Osteoblast (primary cell): ENCODE data around the gene SMOC1. TPM values are rescaled to one million over a fixed set of nuclear protein-coding genes. Genes with fewer than 3 reads are reported as not detected.

Source experiments
- DNase-seq: peaks from one replicate; pipeline ENCODE4 v3.0.0; 2011; ENCODE audit warnings: low spot score, mixed read lengths; ENCODE audit not compliant: insufficient read length; ENCODE audit errors: missing footprints
- H2AFZ ChIP-seq: 2 replicates; pipeline ENCODE4 v1.6.0; 2011; ENCODE audit warnings: mild to moderate bottlenecking, low read length
- H3K27ac ChIP-seq: 2 replicates; pipeline ENCODE4 v1.5.1; 2011; ENCODE audit warnings: mild to moderate bottlenecking, low read depth, low read length, moderate library complexity
- H3K27me3 ChIP-seq: 2 replicates; pipeline ENCODE4 v1.6.0; 2012; ENCODE audit warnings: mild to moderate bottlenecking, control low read depth, inconsistent platforms, low read length, moderate library complexity; ENCODE audit not compliant: insufficient read depth
- H3K36me3 ChIP-seq: 2 replicates; pipeline ENCODE4 v1.5.1; 2011; ENCODE audit warnings: mild to moderate bottlenecking, low read length, control low read depth, moderate library complexity; ENCODE audit not compliant: insufficient read depth
- H3K4me1 ChIP-seq: 2 replicates; pipeline ENCODE4 v1.5.1; 2011; ENCODE audit warnings: mild to moderate bottlenecking, low read length, control low read depth, moderate library complexity; ENCODE audit not compliant: insufficient read depth
- H3K4me2 ChIP-seq: 2 replicates; pipeline ENCODE4 v1.6.0; 2011; ENCODE audit warnings: mild to moderate bottlenecking, low read length; ENCODE audit not compliant: insufficient read depth
- H3K4me3 ChIP-seq: fragments of 200-600 bp; sonication (generic); 3 replicates; pipeline ENCODE4 v1.5.1; 2012; ENCODE audit warnings: mild to moderate bottlenecking, low read length, inconsistent platforms; ENCODE audit not compliant: insufficient read depth
- H3K79me2 ChIP-seq: 2 replicates; pipeline ENCODE4 v1.6.0; 2012; ENCODE audit warnings: mild to moderate bottlenecking, low read length, control low read depth, inconsistent platforms; ENCODE audit not compliant: insufficient read depth
- H3K9me3 ChIP-seq: 2 replicates; pipeline ENCODE4 v1.5.1; 2011; ENCODE audit warnings: low read depth, low read length, control low read depth
- H4K20me1 ChIP-seq: 2 replicates; pipeline ENCODE4 v1.6.0; 2012; ENCODE audit warnings: mild to moderate bottlenecking, low read length, control low read depth; ENCODE audit not compliant: insufficient read depth
- CTCF ChIP-seq: IDR thresholded peaks from 2 replicates; pipeline ENCODE4 v1.5.1; 2011; ENCODE audit warnings: mild to moderate bottlenecking, low read depth, low read length, moderate library complexity; ENCODE audit errors: extremely low read depth
- total RNA-seq: library from RNA; depleted of rRNA; stranded (reverse); fragments of >200 nt; gene quantifications from 2 replicates; pipeline ENCODE4 v1.2.3, GENCODE V29; 2012

Gene SMOC1
- total RNA-seq, 1 donor: 25.7 TPM

GRCh38 chr14:70021548-70022220 lies 142.5 kb downstream of the SMOC1 start:
- DNase-seq: no peak
- Histone ChIP-seq H3K27ac (no peak overlapping the region), H3K4me3 (no peak overlapping the region), H3K79me2 (no peaks in the 10 kb centered on the region), H4K20me1 (no peaks in the 10 kb centered on the region), H3K4me1 (peaks cover 8% of the 10 kb centered on the region), H3K9me3 (no peaks in the 10 kb centered on the region), H3K36me3 (no peaks in the 10 kb centered on the region), H3K4me2 (no peak overlapping the region), H3K27me3 (no peaks in the 10 kb centered on the region), H2AFZ (no peak overlapping the region)
- TF ChIP-seq CTCF: no peak

GRCh38 chr14:70022771-70023445 lies 143.7 kb downstream of the SMOC1 start:
- Histone ChIP-seq H3K27ac (no peak overlapping the region), H3K36me3 (no peaks in the 10 kb centered on the region), H2AFZ (no peak overlapping the region), H3K9me3 (no peaks in the 10 kb centered on the region), H3K79me2 (no peaks in the 10 kb centered on the region), H3K27me3 (no peaks in the 10 kb centered on the region), H3K4me3 (no peak overlapping the region), H3K4me1 (peaks cover 8% of the 10 kb centered on the region), H3K4me2 (no peak overlapping the region), H4K20me1 (no peaks in the 10 kb centered on the region)
- TF ChIP-seq CTCF: no peak
- no peak for DNase-seq

GRCh38 chr14:70023871-70024270 lies 144.7 kb downstream of the SMOC1 start:
- no peak overlapping the region for H3K4me3 ChIP-seq
- H3K9me3 ChIP-seq: no peaks in the 10 kb centered on the region
- peak; percentile 80 for DNase-seq
- H4K20me1 ChIP-seq: no peaks in the 10 kb centered on the region
- H3K79me2 ChIP-seq: no peaks in the 10 kb centered on the region
- peaks cover 3% of the 10 kb centered on the region for H3K4me1 ChIP-seq
- H2AFZ ChIP-seq: no peak overlapping the region
- H3K27ac ChIP-seq: no peak overlapping the region
- H3K36me3 ChIP-seq: no peaks in the 10 kb centered on the region
- H3K4me2 ChIP-seq: no peak overlapping the region
- H3K27me3 ChIP-seq: no peaks in the 10 kb centered on the region
- no peak for TF ChIP-seq CTCF

GRCh38 chr14:70027785-70028428 lies 148.7 kb downstream of the SMOC1 start:
- H3K27ac ChIP-seq: no peak overlapping the region
- H3K9me3 ChIP-seq: no peaks in the 10 kb centered on the region
- no peaks in the 10 kb centered on the region for H3K36me3 ChIP-seq
- H2AFZ ChIP-seq: no peak overlapping the region
- peaks cover 3% of the 10 kb centered on the region for H3K4me1 ChIP-seq
- H3K4me3 ChIP-seq: no peak overlapping the region
- H3K4me2 ChIP-seq: no peak overlapping the region
- no peaks in the 10 kb centered on the region for H3K79me2 ChIP-seq
- TF ChIP-seq CTCF: peak; percentile 89
- DNase-seq: peak; percentile 95
- H3K27me3 ChIP-seq: no peaks in the 10 kb centered on the region
- no peaks in the 10 kb centered on the region for H4K20me1 ChIP-seq
